Measurements from ENCODE around the gene CSNK2A3. TPM values are rescaled to one million over a fixed set of nuclear protein-coding genes. Genes with fewer than 3 reads are reported as not detected.

Gene CSNK2A3
- total and polyA plus RNA-seq, 2 experiments from 2014 or later = 0.45 to 0.83 TPM

GRCh38 chr11:11306855-11307254 is 46.2 kb downstream of the CSNK2A3 start:
- Histone ChIP-seq H2AFZ (no peak overlapping the region), H3K9me2 (replicated peaks; ENCODE audit: insufficient read depth) (no peaks in the 10 kb centered on the region), H3K4me3 (no peak overlapping the region), H3K27ac (no peak overlapping the region), H3K4me2 (no peak overlapping the region), H3K79me2 (no peaks in the 10 kb centered on the region), H3K4me1 (ENCODE audit: insufficient read depth) (no peaks in the 10 kb centered on the region), H4K20me1 (ENCODE audit: insufficient read depth, poor library complexity, severe bottlenecking) (no peaks in the 10 kb centered on the region), H3K27me3 (no peaks in the 10 kb centered on the region), H3K9me3 (ENCODE audit: low read depth) (no peaks in the 10 kb centered on the region), H3K36me3 (replicated peaks; ENCODE audit: insufficient read depth, low read depth) (no peaks in the 10 kb centered on the region)
- DNase-seq (ENCODE audit: low spot score) = no peak
- 71% methylated on average over 2 of the region's 2 CpGs for WGBS (ENCODE audit: low lambda C conversion rate, missing lambda C conversion rate)
- TF ChIP-seq EZH2 (IDR thresholded peaks at IDR 0.05; ENCODE audit: borderline replicate concordance) (no peak), EZH2phosphoT487 (IDR thresholded peaks at IDR 0.05; ENCODE audit: low read depth, severe bottlenecking, unreplicated experiment) (no peak), CTCF (IDR thresholded peaks at IDR 0.05; ENCODE audit: poor library complexity) (no peak)

GRCh38 chr11:11304550-11304949 is 48.5 kb downstream of the CSNK2A3 start:
- no peaks in the 10 kb centered on the region for H3K9me3 ChIP-seq (ENCODE audit: low read depth)
- no peaks in the 10 kb centered on the region for H4K20me1 ChIP-seq (ENCODE audit: insufficient read depth, poor library complexity, severe bottlenecking)
- no peak overlapping the region for H3K27ac ChIP-seq
- no peak overlapping the region for H3K4me3 ChIP-seq
- 84% methylated on average over 7 of the region's 7 CpGs for WGBS (ENCODE audit: low lambda C conversion rate, missing lambda C conversion rate)
- TF ChIP-seq EZH2phosphoT487 (IDR thresholded peaks at IDR 0.05; ENCODE audit: low read depth, severe bottlenecking, unreplicated experiment) (no peak), EZH2 (IDR thresholded peaks at IDR 0.05; ENCODE audit: borderline replicate concordance) (no peak), CTCF (IDR thresholded peaks at IDR 0.05; ENCODE audit: poor library complexity) (no peak)
- no peak overlapping the region for H3K4me2 ChIP-seq
- H3K9me2 ChIP-seq (replicated peaks; ENCODE audit: insufficient read depth) = no peaks in the 10 kb centered on the region
- no peak for DNase-seq (ENCODE audit: low spot score)
- no peaks in the 10 kb centered on the region for H3K79me2 ChIP-seq
- H3K4me1 ChIP-seq (ENCODE audit: insufficient read depth) = no peaks in the 10 kb centered on the region
- no peaks in the 10 kb centered on the region for H3K27me3 ChIP-seq
- H2AFZ ChIP-seq = no peak overlapping the region
- no peaks in the 10 kb centered on the region for H3K36me3 ChIP-seq (replicated peaks; ENCODE audit: insufficient read depth, low read depth)

GRCh38 chr11:11302565-11302964 is 50.5 kb downstream of the CSNK2A3 start:
- WGBS (ENCODE audit: low lambda C conversion rate, missing lambda C conversion rate) = 92% methylated on average over 10 of the region's 10 CpGs

More at GRCh38 chr11:11302565-11302964, 50.5 kb downstream of the CSNK2A3 start:
- no peak for DNase-seq (ENCODE audit: low spot score)
- Histone ChIP-seq H3K27me3 (no peaks in the 10 kb centered on the region), H3K4me1 (ENCODE audit: insufficient read depth) (no peaks in the 10 kb centered on the region), H3K27ac (no peak overlapping the region), H3K9me2 (replicated peaks; ENCODE audit: insufficient read depth) (no peaks in the 10 kb centered on the region), H3K79me2 (no peaks in the 10 kb centered on the region), H4K20me1 (ENCODE audit: insufficient read depth, poor library complexity, severe bottlenecking) (no peaks in the 10 kb centered on the region), H3K36me3 (replicated peaks; ENCODE audit: insufficient read depth, low read depth) (no peaks in the 10 kb centered on the region), H3K9me3 (ENCODE audit: low read depth) (no peaks in the 10 kb centered on the region), H3K4me3 (no peak overlapping the region), H3K4me2 (no peak overlapping the region), H2AFZ (no peak overlapping the region)
- TF ChIP-seq EZH2phosphoT487 (IDR thresholded peaks at IDR 0.05; ENCODE audit: low read depth, severe bottlenecking, unreplicated experiment) = no peak
- no peak for TF ChIP-seq CTCF (IDR thresholded peaks at IDR 0.05; ENCODE audit: poor library complexity)
- no peak for TF ChIP-seq EZH2 (IDR thresholded peaks at IDR 0.05; ENCODE audit: borderline replicate concordance)
